HG02852 (cell line): Measurements from ENCODE around the gene LAMTOR2.

Experiments
- ATAC-seq: cut with Tn5 transposase; IDR thresholded peaks from one replicate; pipeline ENCODE4 v1.9.1; 2021; ENCODE audit warnings: mild to moderate bottlenecking, moderate library complexity; ENCODE audit not compliant: unreplicated experiment

The LAMTOR2 gene

GRCh38 chr1:156074661-156075060 lies 20.1 kb downstream of the LAMTOR2 start:
- ATAC-seq = no peak

DNA sequence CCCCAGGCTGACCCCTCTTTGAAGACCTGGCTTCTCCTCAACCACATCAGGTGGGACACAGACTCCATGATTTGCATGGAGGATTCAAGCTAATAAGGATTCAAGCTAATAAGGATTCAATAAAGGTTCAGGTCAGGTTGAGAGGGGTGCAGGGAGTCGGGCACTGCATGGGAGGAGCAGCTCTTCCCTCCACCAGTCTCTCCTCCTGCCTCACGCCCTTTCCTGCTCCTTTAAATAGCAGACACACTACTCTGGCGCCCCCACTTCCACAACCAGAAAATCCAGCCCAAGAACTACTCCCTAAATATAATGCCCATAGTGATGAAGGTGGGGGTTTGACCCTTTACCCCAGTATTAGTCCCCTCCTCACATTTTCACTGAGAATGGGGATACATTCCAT lies 20.6 kb downstream of the LAMTOR2 start:
- no peak for ATAC-seq

DNA sequence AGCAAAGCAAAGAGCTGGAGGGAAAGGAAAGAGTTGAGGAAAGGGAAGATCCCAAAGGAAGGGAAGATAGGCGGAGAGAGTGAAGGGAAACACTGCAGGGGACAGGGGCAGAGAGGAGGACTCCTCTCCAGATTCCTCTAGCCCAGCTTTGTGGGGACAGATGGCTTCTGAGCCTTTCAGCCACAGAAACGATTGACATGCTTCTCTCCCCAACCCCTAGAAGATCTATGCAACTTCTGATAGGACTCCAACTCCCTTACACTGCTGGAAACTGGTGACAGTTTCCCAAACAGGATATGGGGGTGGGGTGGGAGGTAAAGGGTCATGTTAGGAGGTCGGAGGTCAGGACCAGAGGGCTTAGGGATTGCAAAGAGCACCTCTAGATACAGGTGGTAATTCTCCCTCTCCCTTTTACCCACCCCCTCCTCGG lies 21.2 kb downstream of the LAMTOR2 start:
- no peak for ATAC-seq

GRCh38 chr1:156076609-156077429 lies 22.2 kb downstream of the LAMTOR2 start:
- no peak for ATAC-seq

- ATAC-seq = no peak
Observed at GRCh38 chr1:156077430-156077760, 22.8 kb downstream of the LAMTOR2 start.

DNA sequence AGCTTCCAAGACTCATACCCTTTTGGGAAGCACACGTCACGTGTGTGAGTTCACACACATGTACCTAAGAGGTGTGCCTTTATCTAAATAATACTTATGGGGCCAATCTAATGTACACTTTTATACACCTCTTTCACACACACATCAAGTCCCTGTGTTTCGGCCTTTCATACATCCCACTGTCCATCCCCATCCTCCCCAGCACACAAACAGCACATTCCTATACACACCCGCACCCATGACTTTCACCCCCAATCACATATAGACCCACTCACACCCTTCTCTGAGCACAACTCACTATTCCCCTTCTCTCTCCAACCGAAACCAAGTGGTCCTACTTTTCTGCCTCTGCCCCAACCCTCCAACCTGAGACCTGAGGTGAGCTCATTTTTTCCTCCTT lies 24.1 kb downstream of the LAMTOR2 start:
- ATAC-seq = no peak

DNA sequence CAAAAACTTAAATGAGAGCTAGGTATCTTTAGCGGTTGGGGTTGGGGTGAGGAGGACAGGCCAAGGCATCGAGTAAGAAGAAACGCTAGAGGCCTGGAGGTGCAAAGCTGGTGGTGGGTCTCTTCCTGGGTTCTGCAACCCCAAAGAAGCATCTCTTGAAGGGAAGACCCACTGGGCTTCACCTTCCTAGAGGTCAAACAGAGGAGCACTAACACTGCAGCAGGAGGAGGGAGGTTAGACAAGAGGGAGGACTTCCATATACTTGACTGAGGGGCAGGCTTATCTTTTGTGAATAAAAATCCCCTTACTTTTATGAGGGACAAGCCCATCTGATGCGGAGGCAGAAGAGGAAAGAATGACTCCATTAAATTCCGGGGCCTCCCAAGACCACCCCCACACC lies 25.2 kb downstream of the LAMTOR2 start:
- ATAC-seq = no peak

GRCh38 chr1:156080241-156080862 lies 25.8 kb downstream of the LAMTOR2 start:
- no peak for ATAC-seq

GRCh38 chr1:156080863-156081179 lies 26.2 kb downstream of the LAMTOR2 start:
- no peak for ATAC-seq

DNA sequence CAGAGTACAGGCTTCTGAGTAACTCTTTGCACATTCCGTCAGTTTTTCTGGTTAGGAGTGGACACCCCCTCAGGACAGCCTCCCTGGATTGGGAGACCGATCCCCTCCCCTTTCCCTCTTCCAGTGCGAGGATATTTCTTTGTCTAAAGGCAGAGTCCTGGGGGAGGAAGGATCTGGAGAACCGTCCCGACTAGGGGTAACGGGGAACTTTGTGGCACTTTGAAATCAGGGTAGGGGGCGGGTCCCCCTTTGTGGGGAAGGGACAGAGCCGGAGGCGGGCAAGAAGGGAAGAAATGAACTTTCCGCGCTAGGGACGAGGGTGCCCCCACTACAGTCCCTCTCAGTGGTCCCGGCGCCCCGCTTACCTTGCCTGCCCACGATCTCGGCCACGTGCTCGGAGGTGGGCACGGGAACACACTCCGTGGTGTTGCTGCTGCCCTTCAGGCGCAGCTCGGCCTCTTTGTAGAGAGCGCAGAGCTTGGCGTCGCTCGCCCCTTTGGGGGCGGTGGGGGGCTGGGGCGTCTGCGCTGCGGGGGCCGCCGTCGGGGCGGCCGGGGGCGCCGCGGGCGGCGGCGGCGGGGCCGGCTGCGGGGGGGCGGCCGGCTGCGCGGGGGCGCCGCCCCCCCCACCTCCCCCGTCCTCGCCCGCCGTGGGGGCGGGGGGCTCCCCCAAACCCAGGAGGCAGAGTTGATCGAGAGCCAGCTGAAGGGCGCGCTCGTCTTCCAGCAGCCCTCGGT lies 26.8 kb downstream of the LAMTOR2 start:
- no peak for ATAC-seq

DNA sequence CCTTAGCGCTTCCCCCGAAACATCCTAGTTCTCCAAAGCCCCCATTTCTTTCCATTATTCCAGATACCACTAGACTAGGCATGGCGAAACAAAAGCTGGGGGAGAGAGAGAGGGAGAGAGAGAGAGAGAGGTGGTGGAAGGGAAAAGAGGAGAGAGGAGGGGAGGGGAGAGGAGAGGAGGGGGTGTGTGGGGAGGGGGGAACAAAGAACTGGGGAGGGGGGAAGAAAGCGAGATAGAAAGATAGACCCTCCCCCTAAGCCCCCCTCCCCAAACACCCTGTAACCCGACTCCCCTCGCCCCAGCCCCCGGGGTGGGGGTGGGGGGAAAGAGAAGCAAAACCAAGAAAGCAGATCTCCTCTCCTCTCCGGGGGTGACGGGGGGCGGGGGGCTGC lies 27.3 kb downstream of the LAMTOR2 start:
- ATAC-seq = no peak

DNA sequence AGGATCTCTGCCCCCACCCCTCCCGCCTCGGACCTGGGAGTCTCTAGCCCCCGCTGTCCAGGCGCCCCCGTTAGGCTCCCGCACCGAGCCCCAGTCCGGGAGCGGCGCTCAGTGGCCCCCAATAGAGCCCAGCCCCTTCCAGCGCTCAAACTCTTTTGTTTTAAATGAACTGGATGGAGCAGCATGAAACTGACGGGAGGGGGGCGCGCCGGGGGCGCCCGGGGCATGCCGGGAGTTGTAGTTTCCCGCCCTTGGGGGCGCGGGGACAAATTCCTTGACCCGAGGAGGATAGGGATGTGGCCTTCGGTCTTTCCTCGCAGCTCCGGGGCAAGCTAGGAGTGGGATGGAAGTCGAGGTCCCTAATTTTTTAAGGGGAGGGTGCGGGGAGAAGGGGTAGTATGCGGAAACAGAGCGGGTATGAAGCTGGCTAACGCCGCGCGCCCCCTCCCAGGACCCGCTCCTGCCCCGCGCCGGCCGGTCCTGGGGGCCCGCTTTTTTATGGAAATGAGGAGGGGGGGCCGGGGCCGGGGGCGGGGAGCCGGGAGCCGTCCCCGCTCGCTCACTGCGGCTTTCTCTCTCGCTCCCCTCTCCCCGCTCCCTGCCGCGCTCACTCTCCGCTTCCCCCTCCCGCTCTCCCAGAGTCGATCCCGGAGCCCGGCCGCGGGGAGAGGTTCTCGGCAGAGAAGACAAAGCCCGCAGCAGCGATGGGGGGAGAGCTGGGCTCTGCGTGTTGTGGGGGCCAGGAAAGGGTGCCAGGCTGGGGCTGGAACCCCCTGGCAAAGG lies 27.9 kb downstream of the LAMTOR2 start, which contains the start of gene MEX3A:
MEX3A (minus strand) TSS at position 157 of the 783 bp plus-strand sequence. CDS start 467 bp downstream, outside the sequence.
- ATAC-seq = no peak

- ATAC-seq = no peak
Observed at GRCh38 chr1:156083800-156084790, 29.5 kb downstream of the LAMTOR2 start.

DNA sequence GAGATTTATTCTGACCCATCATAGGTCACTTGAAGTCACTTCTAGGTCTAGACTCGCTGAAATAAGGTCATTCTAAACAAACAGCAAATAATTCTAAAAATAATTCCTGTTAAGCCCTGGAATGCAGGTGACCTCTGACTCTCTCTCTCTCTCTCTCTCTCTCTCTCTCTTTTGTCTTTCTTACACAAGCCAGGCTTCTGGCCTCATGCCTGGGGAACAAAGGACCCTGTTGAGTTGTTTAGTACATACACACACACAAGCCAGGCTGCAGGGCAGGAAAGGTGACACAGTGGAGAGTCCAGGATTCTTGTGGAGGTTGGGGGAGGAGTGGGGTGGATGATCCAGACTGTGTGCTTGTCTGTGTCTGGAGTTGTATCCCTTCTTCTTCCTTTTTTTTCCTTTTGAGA lies 31.7 kb downstream of the LAMTOR2 start:
- no peak for ATAC-seq

GRCh38 chr1:156089704-156090103 lies 35.1 kb downstream of the LAMTOR2 start:
- ATAC-seq = no peak

DNA sequence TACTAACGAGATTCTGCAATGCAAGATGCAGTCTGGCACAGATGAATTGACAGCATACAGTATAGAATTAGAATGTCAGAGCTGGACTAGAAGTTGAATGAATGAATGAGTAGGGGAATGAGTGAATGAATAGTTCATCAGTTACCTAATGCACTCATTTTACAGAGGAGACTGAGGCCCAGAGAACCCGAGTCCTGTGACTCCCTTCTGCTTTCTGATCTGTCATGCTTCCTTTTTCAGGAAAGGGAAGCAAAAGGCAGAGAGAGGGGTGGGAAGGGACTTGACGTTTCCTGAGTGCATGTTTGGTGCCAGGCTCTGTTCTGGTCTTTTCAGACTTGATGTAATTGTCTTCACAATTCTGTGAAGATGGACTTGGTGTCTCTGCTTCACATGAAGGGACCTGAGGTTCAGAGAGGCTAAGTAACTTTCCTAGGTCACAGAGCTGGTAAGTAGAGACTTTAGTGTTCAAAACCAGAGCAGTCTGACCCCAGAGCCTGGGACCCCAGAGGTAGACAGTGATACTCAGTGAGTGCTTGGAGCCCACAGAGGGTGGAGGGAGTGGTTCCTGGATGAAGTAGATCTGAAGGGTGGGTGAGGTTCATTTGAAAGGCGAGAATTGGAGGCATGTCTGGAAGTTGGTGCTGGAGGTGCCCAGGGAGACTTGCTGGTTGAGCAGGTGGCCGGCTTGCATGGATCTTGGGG lies 35.7 kb downstream of the LAMTOR2 start:
- no peak for ATAC-seq

DNA sequence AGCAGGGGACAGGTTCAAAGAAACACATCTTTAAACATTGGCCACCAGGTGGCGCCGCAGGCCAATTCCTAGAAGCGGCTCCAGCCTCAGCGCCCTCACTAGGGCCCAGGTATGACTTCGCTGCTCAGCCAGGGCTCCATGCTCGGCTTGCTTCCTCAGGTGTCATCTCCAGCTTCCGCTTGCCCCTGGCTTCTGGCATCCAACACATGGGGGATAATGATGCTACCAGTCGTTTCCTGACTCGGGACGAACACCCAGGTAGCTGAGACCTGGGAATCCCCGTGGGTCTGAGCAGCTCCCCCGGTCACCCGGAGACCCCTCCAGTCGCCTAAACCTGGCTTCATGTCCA lies 36.2 kb downstream of the LAMTOR2 start:
- no peak for ATAC-seq

DNA sequence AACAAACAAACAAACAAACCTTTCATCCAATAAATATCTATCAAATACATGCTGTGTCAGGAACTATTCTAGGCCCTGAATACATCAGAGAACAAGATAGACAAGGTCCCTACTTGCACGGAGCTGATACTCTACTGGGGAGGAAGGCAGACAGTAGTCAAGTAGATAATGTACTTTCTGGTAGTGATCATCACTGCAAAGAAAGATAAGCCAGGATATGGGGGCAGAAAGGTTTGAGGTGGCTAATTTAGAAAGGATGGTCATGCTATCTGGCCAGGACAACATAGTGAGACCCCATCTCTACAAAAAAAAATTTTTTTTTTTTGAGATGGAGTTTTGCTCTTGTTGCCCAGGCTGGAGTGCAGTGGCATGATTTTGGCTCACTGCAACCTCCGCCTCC lies 37.0 kb downstream of the LAMTOR2 start:
- ATAC-seq = no peak

GRCh38 chr1:156095906-156096508 lies 41.4 kb downstream of the LAMTOR2 start:
- ATAC-seq = no peak
